Measurements from ENCODE around the gene URI1.

DNA sequence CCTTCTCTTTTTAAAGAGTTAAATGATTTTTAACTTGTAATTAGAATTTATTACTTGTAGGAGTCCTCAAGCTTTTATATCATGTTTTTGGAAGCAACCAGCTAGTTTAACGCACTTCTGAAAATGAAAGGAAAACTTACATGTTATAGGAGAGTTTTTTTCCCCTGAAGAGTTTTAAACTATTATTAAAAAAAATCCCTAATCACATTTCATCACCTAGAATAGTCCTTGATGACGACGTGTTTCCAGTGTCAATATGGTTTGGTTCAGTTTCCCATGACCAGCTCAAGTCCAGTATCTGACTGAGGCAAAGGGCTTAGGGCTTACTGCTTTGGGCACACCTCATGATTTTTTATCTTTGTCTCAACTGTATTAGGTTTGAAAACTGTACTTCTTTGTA, 36.0 kb downstream of the URI1 start:
- TF ChIP-seq, protein P1, sequence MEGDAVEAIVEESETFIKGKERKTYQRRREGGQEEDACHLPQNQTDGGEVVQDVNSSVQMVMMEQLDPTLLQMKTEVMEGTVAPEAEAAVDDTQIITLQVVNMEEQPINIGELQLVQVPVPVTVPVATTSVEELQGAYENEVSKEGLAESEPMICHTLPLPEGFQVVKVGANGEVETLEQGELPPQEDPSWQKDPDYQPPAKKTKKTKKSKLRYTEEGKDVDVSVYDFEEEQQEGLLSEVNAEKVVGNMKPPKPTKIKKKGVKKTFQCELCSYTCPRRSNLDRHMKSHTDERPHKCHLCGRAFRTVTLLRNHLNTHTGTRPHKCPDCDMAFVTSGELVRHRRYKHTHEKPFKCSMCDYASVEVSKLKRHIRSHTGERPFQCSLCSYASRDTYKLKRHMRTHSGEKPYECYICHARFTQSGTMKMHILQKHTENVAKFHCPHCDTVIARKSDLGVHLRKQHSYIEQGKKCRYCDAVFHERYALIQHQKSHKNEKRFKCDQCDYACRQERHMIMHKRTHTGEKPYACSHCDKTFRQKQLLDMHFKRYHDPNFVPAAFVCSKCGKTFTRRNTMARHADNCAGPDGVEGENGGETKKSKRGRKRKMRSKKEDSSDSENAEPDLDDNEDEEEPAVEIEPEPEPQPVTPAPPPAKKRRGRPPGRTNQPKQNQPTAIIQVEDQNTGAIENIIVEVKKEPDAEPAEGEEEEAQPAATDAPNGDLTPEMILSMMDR (IDR thresholded peaks at IDR 0.05) = no peak
- TF ChIP-seq EZH2 (IDR thresholded peaks at IDR 0.05; ENCODE audit: borderline replicate concordance, insufficient read depth, low read depth, low read length, poor library complexity, severe bottlenecking) = no peak
